H1 (cell line): ENCODE data around the gene TMEM131L. TPM values are rescaled to one million over a fixed set of nuclear protein-coding genes. Genes with fewer than 3 reads are reported as not detected.

ENCODE experiments used
- ATF3 ChIP-seq: IDR thresholded peaks from 2 replicates; pipeline ENCODE4 v1.6.1; 2011; ENCODE audit warnings: low read depth, mild to moderate bottlenecking, low read length; ENCODE audit not compliant: insufficient read depth
- CBX5 ChIP-seq: fragments of 300-800, 300-1000 bp; sonication (generic); IDR thresholded peaks from 2 replicates; pipeline ENCODE4 v1.7.1; 2016; ENCODE audit warnings: antibody characterized with exemption, low read length, low read depth
- E2F6 ChIP-seq: IDR thresholded peaks from 2 replicates; pipeline ENCODE4 v1.6.1; 2012; ENCODE audit warnings: inconsistent platforms
- KDM4A ChIP-seq: IDR thresholded peaks from one replicate; pipeline ENCODE4 v1.7.1; 2012; ENCODE audit warnings: low read depth, mild to moderate bottlenecking, moderate library complexity, low read length, inconsistent platforms; ENCODE audit not compliant: severe bottlenecking
- KDM5A ChIP-seq: fragments of 200-600 bp; IDR thresholded peaks from 2 replicates; pipeline ENCODE4 v1.7.1; 2012; ENCODE audit warnings: mild to moderate bottlenecking, low read length, inconsistent platforms, mixed read lengths
- MAX ChIP-seq: IDR thresholded peaks from 2 replicates; pipeline ENCODE4 v1.6.1; 2012; ENCODE audit warnings: inconsistent platforms
- RAD21 ChIP-seq, 2 experiments: IDR thresholded peaks in 1 of 2; conservative IDR thresholded peaks in 1 of 2; 2 replicates each; pipeline ENCODE4 v1.6.1; 2011; ENCODE audit warnings: low read depth in 2 of 2, low read length in 2 of 2, improper control_type of control experiment in 1 of 2, inconsistent platforms in 1 of 2, mild to moderate bottlenecking in 1 of 2, moderate library complexity in 1 of 2
- RFX5 ChIP-seq: IDR thresholded peaks from 2 replicates; pipeline ENCODE4 v1.6.1; 2011; ENCODE audit warnings: low read depth, low read length, improper control_type of control experiment, borderline replicate concordance
- polyA plus RNA-seq, 7 experiments: library from polyadenylated mRNA; depleted of rRNA in 3 of 7; stranded (reverse) in 5 of 7; unstranded in 2 of 7; fragments of >200 nt in 5 of 7; fragments of 200-250 nt in 2 of 7; gene quantifications; 1 replicate in 5 of 7; 2 replicates in 1 of 7; 4 replicates in 1 of 7; pipeline versions ENCODE4 v1.2.1 to v1.2.3, GENCODE V29; 2011 to 2013; ENCODE audit warnings: missing spikeins in 2 of 7, mixed read lengths in 2 of 7
- total RNA-seq: library from RNA; stranded (reverse); fragmentation: NEBNext Ultra II Directional; extraction: Animal tissue kit (Norgen Biotek cat#: 25700); gene quantifications from 2 replicates; pipeline ENCODE4 v1.2.1, GENCODE V29; 2021
- TF ChIP-seq, protein P1 (sequence below): fragments of 300-600 bp; sonication (generic); IDR thresholded peaks from 2 replicates; pipeline ENCODE4 v1.7.1; 2012; ENCODE audit warnings: low read length, moderate library complexity, mild to moderate bottlenecking, inconsistent platforms; ENCODE audit not compliant: insufficient replicate concordance

Gene TMEM131L
- total and polyA plus RNA-seq, 2 of the 8 experiments (the other 6 are each of a cell fraction or from before 2014, with no cell fraction given): 14.3 to 26.1 TPM

- TF ChIP-seq, protein P1, sequence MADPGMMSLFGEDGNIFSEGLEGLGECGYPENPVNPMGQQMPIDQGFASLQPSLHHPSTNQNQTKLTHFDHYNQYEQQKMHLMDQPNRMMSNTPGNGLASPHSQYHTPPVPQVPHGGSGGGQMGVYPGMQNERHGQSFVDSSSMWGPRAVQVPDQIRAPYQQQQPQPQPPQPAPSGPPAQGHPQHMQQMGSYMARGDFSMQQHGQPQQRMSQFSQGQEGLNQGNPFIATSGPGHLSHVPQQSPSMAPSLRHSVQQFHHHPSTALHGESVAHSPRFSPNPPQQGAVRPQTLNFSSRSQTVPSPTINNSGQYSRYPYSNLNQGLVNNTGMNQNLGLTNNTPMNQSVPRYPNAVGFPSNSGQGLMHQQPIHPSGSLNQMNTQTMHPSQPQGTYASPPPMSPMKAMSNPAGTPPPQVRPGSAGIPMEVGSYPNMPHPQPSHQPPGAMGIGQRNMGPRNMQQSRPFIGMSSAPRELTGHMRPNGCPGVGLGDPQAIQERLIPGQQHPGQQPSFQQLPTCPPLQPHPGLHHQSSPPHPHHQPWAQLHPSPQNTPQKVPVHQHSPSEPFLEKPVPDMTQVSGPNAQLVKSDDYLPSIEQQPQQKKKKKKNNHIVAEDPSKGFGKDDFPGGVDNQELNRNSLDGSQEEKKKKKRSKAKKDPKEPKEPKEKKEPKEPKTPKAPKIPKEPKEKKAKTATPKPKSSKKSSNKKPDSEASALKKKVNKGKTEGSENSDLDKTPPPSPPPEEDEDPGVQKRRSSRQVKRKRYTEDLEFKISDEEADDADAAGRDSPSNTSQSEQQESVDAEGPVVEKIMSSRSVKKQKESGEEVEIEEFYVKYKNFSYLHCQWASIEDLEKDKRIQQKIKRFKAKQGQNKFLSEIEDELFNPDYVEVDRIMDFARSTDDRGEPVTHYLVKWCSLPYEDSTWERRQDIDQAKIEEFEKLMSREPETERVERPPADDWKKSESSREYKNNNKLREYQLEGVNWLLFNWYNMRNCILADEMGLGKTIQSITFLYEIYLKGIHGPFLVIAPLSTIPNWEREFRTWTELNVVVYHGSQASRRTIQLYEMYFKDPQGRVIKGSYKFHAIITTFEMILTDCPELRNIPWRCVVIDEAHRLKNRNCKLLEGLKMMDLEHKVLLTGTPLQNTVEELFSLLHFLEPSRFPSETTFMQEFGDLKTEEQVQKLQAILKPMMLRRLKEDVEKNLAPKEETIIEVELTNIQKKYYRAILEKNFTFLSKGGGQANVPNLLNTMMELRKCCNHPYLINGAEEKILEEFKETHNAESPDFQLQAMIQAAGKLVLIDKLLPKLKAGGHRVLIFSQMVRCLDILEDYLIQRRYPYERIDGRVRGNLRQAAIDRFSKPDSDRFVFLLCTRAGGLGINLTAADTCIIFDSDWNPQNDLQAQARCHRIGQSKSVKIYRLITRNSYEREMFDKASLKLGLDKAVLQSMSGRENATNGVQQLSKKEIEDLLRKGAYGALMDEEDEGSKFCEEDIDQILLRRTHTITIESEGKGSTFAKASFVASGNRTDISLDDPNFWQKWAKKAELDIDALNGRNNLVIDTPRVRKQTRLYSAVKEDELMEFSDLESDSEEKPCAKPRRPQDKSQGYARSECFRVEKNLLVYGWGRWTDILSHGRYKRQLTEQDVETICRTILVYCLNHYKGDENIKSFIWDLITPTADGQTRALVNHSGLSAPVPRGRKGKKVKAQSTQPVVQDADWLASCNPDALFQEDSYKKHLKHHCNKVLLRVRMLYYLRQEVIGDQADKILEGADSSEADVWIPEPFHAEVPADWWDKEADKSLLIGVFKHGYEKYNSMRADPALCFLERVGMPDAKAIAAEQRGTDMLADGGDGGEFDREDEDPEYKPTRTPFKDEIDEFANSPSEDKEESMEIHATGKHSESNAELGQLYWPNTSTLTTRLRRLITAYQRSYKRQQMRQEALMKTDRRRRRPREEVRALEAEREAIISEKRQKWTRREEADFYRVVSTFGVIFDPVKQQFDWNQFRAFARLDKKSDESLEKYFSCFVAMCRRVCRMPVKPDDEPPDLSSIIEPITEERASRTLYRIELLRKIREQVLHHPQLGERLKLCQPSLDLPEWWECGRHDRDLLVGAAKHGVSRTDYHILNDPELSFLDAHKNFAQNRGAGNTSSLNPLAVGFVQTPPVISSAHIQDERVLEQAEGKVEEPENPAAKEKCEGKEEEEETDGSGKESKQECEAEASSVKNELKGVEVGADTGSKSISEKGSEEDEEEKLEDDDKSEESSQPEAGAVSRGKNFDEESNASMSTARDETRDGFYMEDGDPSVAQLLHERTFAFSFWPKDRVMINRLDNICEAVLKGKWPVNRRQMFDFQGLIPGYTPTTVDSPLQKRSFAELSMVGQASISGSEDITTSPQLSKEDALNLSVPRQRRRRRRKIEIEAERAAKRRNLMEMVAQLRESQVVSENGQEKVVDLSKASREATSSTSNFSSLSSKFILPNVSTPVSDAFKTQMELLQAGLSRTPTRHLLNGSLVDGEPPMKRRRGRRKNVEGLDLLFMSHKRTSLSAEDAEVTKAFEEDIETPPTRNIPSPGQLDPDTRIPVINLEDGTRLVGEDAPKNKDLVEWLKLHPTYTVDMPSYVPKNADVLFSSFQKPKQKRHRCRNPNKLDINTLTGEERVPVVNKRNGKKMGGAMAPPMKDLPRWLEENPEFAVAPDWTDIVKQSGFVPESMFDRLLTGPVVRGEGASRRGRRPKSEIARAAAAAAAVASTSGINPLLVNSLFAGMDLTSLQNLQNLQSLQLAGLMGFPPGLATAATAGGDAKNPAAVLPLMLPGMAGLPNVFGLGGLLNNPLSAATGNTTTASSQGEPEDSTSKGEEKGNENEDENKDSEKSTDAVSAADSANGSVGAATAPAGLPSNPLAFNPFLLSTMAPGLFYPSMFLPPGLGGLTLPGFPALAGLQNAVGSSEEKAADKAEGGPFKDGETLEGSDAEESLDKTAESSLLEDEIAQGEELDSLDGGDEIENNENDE: no peak
- TF ChIP-seq KDM4A (no peak), MAX (no peak), ATF3 (no peak), KDM5A (no peak), CBX5 (no peak), E2F6 (no peak), RFX5 (no peak), RAD21 (IDR thresholded peaks at IDR 0.05 in 1 of 2, conservative IDR thresholded peaks at IDR 0.05 in 1 of 2; ENCODE audit: low read depth in 2 of 2, low read length in 2 of 2) (no peak)
Observed at GRCh38 chr4:153494562-153494961, 28.4 kb downstream of the TMEM131L start (continued).
